Fibroblast of skin of abdomen (primary cell): ENCODE measurements around the gene MGST2.
A peak's percentile ranks its signal among the peaks of the same experiment; 100 is the strongest.

Experiments
- DNase-seq: peaks from one replicate; pipeline ENCODE4 v3.0.0-alpha.2; 2013

Gene MGST2

DNA sequence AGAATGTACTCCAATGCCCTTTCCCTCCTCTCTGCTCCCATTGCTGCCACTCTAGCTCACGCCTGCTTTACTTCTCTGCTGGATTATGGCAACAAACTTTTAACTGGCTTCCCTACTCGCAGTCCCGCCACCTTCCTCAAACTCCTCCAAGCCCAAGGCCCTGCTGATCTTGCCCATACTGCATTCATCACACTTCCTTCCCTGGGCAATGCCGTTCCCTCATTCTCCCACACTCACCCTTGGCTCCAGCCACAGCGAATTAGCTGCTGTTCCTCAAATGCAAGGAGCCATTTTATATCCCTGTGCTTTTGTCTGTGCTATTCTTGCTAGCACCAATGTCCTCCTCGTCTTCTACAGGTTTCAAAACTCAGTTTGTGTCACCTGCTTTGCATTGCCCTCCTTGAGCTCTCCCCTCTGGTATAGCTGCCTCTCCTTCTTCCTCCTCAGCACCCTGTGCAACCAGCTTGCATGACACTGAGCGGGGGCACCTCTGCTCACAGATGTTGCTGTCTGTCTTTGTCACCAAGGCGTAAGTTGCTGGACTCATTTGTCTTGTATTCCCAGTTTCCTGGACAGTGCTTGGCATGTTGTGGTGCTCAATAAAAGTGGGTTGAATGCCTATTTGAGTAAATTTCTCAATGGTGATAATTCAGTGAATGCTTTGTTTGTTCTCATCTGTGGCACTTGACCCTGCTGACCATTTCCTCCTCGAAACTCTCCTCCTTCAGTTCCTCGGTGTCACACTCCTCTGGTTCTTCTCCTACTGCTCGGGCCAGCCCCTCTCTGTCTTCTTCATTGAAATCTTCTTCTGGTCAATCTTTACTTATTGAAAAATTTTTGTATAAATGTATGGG lies 22.4 kb upstream of the MGST2 start:
- no peak for DNase-seq

DNA sequence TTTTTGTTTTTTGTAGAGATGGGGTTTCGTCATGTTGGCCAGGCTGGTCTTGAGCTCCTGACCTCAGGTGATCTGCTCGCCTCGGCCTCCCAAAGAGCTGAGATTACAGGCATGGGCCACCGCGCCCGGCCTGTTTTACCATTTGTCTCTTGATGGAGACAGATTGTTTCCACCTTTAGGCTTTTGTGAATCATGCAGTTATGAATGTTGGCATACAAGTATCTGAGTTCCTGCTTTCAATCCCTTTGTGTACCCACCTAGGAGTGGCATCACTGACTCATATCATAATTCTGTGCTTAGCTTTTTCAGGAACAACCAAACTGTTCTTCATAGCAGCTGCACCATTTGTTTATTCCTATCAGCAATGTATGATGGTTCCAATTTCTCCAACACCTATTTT lies 20.2 kb upstream of the MGST2 start:
- DNase-seq, result no peak

DNA sequence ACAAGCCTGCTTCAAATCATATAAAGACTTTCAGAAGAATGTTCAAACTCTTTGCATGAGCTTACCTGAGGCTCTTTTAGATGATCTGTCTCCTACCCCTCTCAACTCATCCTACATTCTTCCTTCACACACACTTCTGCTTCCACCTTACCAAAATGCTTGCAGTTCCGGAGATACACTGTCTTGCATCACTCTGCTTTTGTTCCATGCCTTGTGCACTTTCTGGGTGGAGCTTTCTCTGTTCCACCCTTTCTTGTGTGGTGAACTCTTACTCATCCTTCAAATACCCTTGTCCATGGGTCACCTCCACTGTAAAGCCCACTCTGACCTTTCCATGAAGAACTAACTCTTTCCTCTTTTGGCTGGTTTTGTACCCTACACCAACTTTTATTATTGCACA lies 18.4 kb upstream of the MGST2 start:
- DNase-seq, result no peak

DNA sequence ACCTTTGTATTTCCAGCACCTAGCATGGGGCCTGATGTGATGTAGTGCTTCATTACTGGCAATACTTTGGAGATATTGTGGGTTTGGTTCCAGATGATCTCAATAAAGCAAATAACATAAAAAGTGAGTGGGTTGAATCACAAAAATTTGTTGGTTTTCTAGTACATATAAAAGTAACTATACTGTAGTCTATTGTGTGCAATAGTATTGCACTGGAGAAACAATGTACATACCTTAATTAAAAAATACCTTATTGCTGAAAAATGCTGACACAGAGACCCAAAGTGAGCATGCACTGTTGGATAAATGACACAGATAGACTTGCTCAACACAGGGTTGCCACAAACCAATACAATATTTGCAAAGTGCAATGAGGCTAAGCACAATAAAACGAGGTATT lies 17.7 kb upstream of the MGST2 start:
- no peak for DNase-seq

DNA sequence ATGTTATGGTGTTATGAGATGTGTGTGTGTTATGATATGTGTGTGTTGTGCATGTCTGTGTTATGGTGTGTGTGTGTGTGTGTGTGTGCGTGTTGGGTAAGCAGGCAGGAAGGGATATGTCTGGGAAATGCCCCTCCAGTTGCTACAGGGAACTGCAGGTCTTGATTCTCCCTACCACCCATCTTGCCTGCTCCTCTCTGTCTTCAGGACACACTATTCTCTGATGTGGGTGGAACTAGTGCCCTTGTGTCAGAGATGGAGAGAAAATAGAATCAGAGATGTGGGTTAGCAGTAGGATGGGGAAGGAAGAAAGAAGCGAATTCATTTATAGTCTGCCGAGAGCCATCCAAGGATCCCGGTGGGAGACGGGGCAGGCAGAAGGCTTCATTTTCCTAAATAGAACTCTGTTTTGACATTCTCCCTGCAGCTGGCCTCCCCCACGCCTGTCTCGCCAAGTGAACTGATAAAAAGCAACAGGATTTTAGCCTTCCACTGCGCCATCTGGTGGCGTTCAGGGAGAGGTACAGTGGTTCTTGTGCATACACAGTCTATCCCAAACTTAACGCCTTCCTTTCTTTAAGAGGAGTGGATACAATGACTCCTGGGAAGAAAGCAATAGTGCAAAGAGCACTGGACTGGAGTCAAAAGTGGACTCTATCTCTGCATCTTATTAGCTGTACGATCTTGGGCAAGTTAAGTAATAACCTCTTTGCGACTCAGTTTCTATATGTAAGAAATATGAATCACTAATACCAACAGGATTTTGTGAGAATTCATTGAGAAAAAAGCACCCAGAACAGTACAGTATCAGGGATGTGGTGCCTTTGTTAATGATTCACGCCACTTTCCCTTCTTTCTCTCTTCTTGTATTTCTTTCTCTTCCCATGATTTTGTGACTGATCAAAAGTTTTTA lies 14.1 kb upstream of the MGST2 start:
- DNase-seq, result peak; percentile 78

DNA sequence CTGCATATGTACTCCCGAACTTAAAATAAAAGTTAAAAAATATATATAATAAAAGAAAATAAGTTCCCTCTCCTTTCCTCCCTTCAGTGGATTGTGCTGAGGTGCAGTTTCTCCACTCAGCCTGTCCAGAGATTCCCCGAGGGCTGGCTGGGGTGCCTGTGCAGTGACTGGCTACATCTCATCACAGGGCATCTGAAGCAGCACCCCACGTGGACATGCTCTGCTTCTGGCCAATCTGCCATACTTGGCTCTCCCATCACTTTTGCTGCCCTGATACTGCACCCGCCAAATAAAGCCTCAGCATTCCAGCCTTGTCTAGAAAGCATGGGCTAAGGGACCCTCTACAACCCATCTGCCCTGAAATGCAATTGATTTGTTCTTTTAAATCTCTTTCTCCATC lies 11.1 kb upstream of the MGST2 start:
- DNase-seq, result no peak

DNA sequence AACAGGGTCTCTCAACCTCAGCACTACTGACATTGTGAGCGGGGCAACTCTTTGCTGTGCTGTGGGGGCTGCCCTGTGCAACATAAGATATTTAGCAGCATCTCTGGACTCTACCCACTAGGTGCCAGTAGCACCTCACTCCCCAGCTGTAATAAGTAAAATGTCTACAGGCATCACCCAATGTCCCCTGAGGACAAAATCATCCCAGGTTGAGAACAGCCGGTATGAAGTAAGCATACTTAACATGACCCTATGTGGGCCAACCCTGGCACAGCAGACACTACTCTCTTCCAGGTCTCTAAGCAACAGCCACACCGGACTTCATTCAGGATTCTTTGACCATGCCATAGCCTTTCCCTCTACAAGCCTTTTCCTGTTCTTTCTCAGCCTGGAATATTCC lies 10.5 kb upstream of the MGST2 start:
- DNase-seq, result peak; percentile 32

DNA sequence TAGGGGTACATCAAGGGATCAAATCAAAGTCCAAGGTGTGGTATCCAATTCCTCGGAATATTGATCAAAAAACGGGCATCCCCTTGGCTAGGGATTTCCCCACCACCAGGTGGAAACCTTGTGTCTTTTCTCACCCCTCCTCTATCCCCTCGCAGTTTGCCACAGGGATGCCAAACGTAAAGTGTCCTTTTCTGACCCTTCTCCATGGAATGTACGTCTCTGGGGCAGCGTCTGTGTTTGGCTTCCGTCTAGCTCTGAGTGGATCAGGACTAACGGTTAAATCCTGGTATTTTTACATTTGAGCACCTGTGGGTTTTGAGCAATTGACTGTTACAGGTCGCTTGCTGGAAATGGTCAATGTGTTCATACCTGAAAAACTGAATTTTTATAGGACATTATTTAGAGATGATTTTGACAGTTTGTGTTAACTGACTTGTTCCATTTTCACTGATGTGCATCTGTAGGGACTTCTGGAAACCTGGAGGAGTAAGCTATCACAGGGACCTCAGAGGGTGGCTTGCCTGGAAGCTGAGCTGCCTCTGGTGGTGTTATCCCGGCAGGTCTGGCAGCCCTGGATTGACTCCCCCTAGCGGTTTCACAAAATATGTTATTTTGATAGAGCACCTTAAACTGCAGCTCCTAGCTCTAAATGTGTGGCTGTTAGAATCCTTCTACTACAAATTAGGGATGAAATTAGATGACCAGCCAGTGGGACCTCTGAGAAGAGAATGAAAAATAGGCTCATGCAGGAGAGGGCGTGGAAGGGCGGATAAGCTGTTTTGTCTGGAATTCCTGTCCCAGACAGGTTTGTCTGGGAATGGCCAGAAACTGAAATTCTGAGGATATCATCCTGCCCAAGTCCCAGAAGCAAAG lies 8.8 kb upstream of the MGST2 start:
- peak; percentile 71 for DNase-seq

DNA sequence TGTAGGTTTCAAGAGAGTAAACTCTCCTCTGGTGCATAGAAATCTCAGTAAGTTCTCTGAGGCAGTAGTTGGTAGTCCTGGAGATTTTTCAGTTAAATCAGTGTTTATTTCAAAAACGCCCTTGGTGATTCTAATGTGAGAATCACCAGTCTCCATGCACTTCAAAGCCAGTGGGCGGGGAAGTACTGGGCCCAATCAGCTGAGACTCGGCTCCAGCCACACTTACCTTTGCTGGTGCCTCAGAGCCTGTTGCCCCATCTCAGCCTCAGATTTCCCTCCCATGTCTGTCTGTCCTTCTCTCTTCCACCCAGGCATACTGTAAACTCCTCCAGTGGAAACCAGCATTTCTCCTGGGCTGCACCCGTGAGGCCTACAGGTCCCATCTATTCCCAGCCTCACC lies 7.4 kb upstream of the MGST2 start:
- DNase-seq, result no peak

DNA sequence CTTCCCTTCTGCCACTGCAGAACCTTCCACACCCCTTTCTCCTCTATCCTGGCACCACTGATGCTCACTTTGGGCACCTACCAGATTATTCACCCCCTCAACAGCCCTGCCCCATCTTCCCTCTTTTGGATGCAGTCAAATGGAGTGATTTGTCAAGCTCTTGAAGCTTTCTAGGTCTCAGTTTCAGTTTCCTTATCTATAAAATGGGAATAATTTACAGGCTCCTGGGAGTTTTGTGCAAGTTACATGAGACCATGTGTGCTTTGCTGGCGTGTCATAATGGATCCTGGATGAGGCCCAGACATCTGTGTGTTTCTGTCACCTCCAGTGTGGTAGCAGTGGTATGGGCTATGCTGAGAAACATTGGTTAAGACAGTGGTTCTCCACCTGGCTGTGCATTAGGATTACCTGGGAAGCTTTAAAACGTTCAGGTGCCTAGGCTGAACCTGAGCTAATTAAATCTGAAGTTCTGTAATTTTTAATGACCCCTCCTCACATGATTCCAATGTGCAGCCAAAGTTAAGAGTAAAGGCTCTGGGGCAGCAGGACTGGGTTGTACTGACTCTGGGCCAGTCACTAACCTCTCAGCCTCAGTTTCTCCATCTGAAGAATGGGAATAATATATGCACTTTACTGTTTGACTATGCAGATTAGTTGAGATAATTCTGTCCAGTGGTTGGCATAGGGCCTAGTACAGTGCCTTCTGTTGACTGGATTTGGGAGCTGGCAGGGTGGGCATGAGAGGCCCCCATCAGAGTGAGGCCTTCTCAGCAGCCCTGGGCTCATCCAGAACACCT lies 6.8 kb upstream of the MGST2 start:
- DNase-seq, result no peak

DNA sequence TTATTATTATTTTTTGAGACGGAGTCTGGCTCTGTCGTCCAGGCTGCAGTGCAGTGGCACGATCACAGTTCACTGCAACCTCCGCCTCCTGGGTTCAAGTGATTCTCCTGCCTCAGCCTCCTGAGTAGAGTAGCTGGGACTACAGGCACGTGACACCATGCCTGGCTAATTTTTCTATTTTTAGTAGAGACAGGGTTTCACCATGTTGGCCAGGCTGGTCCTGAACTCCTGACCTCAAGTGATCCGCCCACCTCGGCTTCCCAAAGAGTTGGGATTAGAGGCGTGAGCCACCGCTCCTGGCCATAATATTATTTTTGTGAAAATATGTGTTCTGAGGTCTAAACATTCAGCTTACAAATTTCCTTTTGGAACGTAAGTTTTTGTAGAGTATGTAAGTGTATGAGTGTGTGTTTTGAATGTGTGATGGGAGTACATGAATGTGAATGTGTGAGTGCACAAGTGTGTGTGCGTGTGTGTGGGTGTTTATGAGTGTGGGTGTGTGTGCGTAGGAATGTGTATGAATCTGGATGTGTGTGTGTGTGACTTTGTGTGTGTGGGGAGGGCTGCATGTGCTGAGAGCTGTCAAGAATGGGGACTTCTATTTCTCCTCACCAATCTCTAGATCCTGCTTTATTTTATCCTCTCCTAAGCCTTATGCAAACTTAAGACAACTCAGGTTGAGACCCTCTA lies 5.7 kb upstream of the MGST2 start:
- DNase-seq, result no peak

DNA sequence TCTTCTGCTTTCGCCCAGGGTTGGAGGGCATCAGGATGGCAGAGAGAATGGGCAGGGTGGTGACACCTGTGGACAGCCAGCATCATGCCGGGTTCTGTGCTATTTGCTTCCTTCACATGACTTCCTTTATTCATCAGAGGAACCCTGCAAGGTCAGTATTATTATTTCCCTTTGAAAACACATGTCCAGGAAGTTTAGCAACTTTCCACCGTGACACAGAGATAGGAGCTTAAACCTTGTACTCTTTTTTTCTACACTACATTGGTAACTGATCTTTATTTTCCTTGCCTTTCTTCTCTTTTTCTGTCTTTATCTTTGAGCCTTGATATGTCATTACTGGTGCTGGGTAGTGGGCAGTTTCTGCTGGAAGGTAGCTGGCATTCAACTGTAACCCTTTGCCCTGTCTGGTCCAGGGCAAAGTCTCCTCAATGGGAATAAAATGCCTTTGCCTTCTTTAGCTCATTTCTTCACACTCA lies 5.0 kb upstream of the MGST2 start:
- no peak for DNase-seq

DNA sequence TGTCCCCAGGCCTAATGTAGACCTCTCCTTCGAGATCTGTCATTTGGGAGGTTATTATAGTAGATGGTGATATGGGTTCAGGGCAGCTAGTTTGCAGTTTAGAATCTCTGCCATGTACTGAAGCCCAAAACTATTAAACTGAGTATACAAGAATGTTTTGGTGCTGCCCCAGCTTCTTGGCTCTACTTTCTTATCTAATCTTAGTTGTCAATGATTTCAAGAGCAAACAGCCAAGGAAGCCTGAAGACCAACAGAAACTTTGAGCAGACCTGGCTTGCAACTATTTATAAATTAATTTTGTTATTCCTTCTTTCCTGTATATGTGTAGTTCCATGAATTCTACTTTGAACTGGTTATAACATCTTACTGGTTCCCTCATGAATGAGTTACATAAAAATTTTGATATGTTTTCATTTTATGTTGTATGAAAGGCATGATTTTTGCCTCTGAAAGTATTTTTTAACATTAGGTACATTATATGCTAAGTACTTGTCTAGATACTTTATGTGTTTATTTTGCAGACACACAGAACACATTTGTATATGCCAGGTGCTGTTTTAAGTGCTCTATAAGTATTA lies 2.0 kb upstream of the MGST2 start:
- DNase-seq, result no peak

DNA sequence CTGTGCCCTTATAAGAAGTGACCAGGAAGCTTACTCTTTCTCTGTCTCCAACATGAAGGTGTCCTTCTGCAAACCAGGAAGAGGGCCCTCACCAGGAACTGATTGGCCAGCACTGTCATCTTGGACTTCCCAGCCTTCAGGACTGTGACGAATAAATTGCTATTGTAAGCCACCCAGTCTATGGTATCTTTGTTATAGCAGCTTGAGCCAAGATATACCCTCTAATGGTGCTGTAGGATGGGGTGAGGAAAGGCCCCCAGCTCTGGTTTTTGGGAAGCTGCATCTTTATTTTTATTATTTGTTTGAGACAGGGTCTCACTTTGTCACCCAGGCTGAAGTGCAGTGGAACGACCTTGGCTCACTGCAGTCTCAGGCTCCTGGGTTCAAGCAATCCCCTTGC lies 1.2 kb upstream of the MGST2 start:
- DNase-seq, result no peak

DNA sequence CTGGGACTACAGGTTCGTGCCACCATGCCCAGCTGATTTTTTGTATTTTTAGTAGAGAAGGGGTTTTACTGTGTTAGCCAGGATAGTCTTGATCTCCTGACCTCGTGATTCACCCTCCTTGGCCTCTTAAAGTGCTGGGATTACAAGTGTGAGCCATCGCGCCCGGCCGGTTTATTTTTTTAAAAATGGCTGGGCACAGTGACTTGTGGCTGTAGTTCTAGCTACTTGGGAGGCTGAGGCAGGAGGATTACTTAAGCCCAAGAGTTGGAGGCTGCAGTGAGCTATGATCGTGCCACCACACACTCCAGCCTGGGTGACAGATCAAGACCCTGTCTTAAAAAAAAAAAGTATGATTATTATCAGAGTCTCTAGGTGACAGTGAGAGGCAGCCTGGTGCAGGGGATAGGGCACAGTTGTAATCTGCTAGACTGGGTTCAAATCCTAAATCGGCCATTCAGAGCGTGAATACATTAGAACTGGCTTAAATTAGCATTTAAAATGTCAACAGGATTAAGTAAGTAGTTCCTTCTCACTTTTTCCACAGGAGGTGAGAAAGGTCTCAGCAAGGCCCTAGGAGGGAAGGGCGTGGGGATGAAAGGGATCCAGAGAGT lies 435 bp upstream of the MGST2 start:
- no peak for DNase-seq

DNA sequence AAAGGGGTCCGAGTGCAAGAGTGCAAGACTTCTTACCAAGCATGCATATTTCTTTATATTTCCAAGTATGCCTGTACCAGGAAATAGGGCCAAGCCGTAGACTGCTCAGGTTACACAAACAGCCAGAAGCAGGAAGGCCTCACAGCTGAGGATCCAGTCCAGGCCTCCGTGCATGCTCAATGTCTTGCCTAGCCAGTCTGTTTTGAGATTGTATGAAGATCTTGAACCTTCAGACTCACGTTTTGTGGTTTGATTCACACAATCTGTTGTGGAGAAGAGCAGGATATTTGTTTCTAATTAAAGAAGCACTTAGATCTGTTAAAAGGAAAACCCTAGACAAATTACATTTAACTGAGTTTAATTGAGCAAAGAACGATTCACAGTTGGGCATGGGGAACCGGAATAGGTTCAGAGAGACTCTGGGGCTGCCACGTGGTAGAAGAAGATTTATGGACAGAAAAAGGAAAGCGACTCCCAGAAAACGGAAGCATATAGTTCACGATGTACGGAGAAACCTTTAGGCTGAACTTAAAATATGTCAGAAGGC lies 1.2 kb downstream of the MGST2 start:
- peak; percentile 64 for DNase-seq

DNA sequence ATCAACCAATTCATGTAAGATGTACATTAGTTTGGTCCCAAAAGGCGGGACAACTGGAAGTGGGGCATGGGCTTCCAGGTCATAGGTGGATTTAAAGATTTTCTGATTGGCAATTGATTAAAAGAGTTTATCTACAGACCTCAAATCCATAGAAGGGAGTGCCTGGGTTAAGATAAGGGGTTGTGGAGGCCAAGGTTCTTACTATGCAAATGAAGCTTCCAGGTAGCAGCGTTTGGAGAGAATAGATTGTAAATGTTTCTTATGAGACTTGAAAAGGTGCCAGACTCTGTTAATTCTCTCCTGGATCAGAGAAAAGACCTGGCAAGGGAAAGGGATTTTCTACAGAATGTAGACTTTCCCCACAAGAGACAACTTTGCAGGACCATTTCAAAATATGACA lies 2.4 kb downstream of the MGST2 start:
- no peak for DNase-seq

DNA sequence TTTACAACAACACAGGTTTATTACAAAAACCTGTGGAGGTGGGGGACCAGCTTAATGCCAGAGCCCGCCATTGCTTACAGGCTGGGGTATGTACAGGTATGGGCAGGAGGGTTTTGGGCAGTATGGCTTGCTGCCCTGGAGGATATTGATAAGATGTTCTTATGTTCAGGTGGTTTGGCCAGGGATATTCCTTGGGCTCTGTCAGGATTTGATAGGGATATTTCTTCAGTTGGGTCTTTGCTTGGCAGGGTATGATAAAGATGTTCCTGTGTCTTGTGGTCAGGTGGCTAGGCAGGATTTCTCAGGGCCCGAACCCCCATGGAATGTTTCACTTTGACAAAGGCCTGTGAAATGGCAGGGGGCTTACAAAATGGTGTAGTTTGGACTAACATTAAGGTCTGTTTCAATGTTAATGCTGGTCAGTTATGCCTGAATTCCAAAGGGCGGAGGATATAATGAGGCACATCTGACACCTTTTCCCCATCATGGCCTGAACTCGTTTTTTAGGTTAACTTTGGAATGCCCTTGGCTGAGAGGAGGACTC lies 3.1 kb downstream of the MGST2 start:
- no peak for DNase-seq

DNA sequence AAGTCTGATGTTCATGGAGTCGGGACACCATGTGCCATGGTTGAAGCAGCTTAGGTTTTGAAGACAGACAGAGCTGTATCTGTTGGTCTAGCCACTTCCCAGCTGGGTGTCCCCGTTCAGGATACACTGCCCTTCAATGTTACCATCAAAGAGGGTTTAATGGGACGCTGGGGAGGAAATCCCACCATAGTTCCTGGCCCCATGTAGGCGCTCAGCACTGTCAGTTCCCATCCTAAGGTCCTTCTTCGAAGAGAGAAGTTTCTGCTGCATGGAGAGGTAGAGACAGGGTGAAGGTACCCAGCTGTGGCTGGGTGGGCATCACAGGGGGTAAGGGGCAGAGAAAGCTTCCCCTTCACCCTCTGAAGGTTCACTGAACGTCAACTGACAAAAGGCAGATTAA lies 3.7 kb downstream of the MGST2 start:
- DNase-seq, result no peak

DNA sequence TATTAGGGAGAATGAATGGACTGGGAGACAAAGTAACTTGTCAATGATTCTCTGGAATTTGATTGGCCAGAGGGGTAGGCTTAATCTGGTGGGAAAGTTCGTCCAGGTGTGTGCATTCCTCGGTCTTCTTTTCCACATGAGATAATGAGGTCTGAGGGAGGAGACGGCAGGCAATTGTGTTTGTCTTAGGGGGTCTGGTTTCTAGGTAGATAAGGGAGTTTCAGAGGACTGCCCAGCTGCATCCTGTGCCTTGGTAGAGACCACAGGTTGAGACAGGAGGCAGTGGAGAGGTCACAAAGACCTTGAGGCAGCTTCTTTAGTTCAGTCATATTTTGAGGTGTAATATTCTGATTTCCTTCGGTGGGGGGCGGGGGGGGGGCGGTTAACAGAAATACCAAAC lies 4.3 kb downstream of the MGST2 start:
- DNase-seq, result no peak
